NT2/D1 (cell line): Measurements from ENCODE around the gene RAB40C.

ENCODE experiments used
- SUZ12 ChIP-seq: IDR thresholded peaks from 2 replicates; pipeline ENCODE4 v1.6.1; 2011; ENCODE audit not compliant: insufficient read length, insufficient read depth; ENCODE audit errors: extremely low read depth
- YY1 ChIP-seq: IDR thresholded peaks from 2 replicates; pipeline ENCODE4 v1.6.1; 2011; ENCODE audit not compliant: insufficient read length, insufficient read depth
- ZNF274 ChIP-seq: IDR thresholded peaks from 2 replicates; pipeline ENCODE4 v1.6.1; 2011; ENCODE audit warnings: mild to moderate bottlenecking, low read depth, low read length

GRCh38 chr16:671353-672131 lies 81.7 kb downstream of the RAB40C start:
- TF ChIP-seq SUZ12 (no peak), YY1 (no peak), ZNF274 (no peak)
